H1 (cell line): ENCODE results near the gene MSTO1.
"Not testable (repeated sequence)": the region's sequence is repeated elsewhere in the genome, so short reads cannot be mapped to it uniquely, and the experiment has no call there.

Source experiments
- ATF3 ChIP-seq: IDR thresholded peaks from 2 replicates; pipeline ENCODE4 v1.6.1; 2011; ENCODE audit warnings: low read depth, mild to moderate bottlenecking, low read length; ENCODE audit not compliant: insufficient read depth
- CBX5 ChIP-seq: fragments of 300-800, 300-1000 bp; sonication (generic); IDR thresholded peaks from 2 replicates; pipeline ENCODE4 v1.7.1; 2016; ENCODE audit warnings: antibody characterized with exemption, low read length, low read depth
- CTCF ChIP-seq, 3 experiments: IDR thresholded peaks; 1 replicate in 2 of 3; 2 replicates in 1 of 3; pipeline versions ENCODE4 v1.5.1 to v1.6.1; 2011; ENCODE audit warnings: low read length in 3 of 3, mild to moderate bottlenecking in 3 of 3, inconsistent platforms in 2 of 3, low read depth in 1 of 3, moderate library complexity in 1 of 3; ENCODE audit not compliant: insufficient read depth in 1 of 3; ENCODE audit errors: control extremely low read depth in 1 of 3
- GABPA ChIP-seq: IDR thresholded peaks from 2 replicates; pipeline ENCODE4 v1.6.1; 2011; ENCODE audit warnings: mild to moderate bottlenecking, low read length, moderate library complexity, borderline replicate concordance; ENCODE audit not compliant: insufficient read depth
- JUN ChIP-seq: IDR thresholded peaks from 2 replicates; pipeline ENCODE4 v1.6.1; 2011; ENCODE audit warnings: low read depth, mild to moderate bottlenecking, improper control_type of control experiment, low read length
- POLR2AphosphoS5 ChIP-seq: IDR thresholded peaks from 2 replicates; pipeline ENCODE4 v1.6.1; 2011; ENCODE audit warnings: low read depth, low read length
- SIN3A ChIP-seq, 2 experiments: IDR thresholded peaks in 1 of 2; conservative IDR thresholded peaks in 1 of 2; 2 replicates each; pipeline ENCODE4 v1.6.1; 2011 to 2012; ENCODE audit warnings: low read length in 2 of 2, improper control_type of control experiment in 1 of 2, low read depth in 1 of 2, mild to moderate bottlenecking in 1 of 2
- SIX5 ChIP-seq: IDR thresholded peaks from 2 replicates; pipeline ENCODE4 v1.6.1; 2011; ENCODE audit warnings: mild to moderate bottlenecking, low read depth, low read length
- TAF1 ChIP-seq: IDR thresholded peaks from 2 replicates; pipeline ENCODE4 v1.6.1; 2011; ENCODE audit warnings: mild to moderate bottlenecking, low read depth, low read length

DNA sequence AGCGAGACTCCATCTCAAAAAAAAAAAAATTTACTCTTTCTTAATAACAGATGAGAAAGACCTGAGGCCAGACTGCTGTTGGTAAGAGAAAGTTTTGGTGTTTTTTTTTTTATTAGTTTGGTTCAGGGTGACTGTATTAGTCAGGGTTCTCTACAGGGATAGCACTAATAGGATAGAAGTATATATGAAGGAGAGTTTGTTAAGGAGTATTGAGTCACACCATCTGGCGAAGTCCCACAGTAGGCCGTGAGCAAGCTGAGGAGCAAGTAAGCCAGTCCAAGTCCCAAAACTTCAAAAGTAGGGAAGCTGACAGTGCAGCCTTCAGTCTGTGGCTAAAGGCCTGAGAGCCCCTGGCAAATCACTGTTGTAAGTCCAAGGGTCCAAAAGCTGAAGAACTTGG lies 20.7 kb upstream of the MSTO1 start:
- not testable (repeated sequence) for TF ChIP-seq CTCF (IDR thresholded peaks at IDR 0.05; ENCODE audit: control extremely low read depth in 1 of 3, insufficient read depth in 1 of 3, low read depth in 1 of 3, low read length in 3 of 3); GABPA; JUN; CBX5; ATF3; POLR2AphosphoS5; SIX5; TAF1; SIN3A (conservative IDR thresholded peaks at IDR 0.05 in 1 of 2, IDR thresholded peaks at IDR 0.05 in 1 of 2; ENCODE audit: low read depth in 1 of 2, low read length in 2 of 2)
